GM21515 (cell line): ENCODE results near the gene HOXD11.

Source experiments
- ATAC-seq: cut with Tn5 transposase; IDR thresholded peaks from one replicate; pipeline ENCODE4 v1.9.1; 2021; ENCODE audit not compliant: unreplicated experiment

Gene HOXD11

DNA sequence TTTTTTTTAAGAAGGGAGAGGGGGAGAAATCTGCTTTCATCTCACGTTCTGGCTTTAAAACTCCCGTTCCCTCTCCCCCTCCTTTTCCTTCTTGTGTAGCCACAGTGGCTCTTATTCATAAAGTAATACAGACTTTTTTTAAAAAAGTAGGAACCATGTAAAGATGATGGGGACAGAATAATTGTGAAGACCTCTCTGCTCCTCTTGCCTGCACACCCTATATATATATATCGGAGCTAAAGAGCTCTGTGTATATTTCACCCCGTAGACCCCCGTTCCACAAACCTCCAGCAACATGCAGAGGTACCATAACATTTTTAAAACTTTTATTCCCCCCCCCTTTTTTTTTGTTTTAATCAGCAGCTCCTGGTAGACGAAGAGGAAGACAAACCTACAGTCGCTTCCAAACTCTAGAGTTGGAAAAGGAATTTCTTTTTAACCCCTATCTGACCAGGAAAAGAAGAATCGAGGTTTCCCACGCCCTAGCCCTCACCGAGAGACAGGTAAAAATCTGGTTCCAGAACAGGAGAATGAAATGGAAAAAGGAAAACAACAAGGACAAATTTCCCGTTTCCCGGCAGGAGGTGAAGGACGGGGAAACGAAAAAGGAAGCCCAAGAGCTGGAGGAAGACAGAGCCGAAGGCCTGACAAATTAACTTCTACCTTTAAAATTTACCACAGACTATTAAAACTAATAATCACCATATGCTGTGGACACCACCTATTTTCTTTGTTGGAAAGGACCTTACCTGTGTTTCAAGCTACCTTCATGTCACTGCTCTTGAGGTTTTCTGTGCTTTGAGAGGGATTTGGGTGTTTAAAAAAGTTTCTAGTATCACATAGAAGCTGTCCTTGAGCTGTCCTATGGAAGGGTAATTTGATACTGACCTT is 24.1 kb downstream of the HOXD11 start:
- ATAC-seq, result no peak

DNA sequence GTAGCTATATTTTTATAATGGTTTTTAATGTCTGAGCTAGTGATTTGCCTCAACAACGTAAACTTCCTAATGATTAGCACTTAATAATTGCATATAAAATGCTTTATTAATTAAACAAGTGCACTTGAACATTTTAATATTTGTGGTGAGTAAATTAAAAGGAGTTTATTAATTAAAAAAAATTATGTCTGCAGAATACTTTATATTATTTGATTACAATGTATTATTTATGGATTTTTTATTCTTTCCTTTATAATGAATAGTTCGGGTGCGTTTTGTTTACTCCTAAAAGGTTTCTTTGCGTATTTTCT is 24.7 kb downstream of the HOXD11 start:
- no peak for ATAC-seq

DNA sequence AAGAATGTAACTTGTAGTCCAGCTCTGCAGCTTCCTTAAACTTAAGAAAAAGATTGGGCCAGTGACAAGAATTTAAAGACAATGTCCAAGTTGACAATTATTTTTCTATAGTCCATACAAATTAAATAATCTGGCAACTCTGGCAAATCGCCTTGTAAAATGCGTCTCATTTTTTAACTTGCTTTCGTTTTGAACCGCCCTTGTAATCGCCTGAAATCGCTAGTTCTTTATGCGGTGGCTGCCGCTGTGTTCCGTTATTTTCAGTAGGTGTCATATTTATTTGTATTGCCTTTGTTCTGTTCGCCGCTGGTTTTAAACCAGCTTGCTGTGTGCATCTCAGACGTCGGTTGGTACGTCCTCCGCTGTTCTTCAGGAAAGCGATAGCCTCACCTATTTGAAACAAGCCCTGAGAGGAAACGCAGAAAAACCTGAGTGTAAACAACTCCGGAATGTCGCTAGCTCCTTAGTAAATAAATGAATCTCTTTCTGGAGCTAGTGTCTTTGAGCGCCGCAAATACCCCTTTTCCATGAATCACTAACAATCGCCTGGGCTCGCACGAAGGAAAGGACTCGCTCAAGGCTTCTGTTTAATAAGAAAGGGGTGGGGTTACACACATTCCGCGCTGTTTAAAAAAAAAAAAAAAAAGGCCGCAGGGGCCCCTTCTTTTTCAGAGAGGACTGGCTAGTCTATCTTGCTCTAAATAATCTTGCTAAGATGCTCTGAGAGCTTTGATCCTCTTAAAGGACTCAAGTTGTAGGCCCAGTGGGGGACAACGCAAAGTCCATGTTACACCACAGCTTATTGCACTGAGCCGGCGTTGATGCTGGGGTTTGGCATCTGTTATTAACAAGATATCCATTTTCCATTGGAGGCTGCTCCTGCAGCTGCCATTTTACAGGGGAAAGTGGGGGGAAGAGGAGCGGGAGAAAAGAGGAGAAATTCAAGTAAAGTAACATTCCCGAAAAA is 25.4 kb downstream of the HOXD11 start:
- ATAC-seq, result no peak

DNA sequence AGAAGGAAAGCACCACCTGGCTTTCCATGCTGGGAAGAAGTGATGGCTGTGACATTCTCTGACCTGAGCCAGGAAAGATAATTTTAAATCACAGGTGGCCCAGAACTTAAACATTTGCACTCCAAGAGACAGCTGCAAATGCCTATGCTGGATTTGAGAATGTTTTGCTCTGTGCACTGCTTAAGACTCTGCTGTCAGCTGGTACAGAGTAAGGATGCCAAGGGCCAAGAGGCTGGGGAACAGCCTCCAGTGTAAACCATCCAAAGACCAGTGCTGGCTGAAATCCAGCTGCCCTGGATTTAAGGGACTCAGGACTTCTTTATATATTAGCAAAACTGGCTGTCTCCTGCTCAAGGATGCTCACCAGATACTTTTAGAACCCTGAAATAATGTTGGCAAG is 26.3 kb downstream of the HOXD11 start:
- no peak for ATAC-seq

DNA sequence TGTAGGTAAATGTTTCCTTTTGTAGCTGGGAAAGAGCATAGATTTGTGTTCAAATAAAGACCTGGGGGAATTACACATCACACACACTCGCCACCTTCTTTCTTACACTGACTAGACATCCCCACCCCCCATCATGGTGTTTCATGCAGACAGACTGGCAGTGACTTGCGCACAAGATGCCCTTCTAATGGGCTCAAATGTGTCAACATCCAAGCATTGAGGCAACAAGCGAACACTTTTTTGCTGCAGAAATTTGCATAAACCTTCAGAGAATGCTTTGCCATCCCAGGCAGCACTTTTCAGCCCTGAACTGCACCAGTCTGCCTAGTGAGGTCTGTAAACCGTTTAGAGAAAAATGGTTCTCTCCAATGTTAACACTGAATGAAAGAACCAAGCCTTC is 27.0 kb downstream of the HOXD11 start:
- ATAC-seq, result no peak

DNA sequence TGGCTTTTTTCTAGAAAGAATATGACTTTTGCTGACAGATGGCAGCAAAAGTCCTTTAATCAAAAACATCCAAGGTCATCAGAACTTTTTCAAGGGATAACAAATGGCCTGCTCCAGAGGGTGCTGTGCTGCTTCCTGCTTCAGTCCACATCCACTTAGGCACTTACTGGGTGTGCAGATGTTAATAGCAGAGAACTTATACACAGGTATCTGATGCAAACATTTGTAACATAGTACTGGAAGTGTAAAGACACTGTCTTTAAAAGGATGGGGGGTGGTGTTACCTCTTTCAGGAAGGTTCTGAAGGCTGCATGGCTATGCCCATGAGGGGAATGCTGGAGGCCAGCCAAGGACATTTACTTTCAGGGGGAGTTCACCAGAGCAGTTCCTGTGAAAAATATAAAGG is 28.0 kb downstream of the HOXD11 start:
- no peak for ATAC-seq

DNA sequence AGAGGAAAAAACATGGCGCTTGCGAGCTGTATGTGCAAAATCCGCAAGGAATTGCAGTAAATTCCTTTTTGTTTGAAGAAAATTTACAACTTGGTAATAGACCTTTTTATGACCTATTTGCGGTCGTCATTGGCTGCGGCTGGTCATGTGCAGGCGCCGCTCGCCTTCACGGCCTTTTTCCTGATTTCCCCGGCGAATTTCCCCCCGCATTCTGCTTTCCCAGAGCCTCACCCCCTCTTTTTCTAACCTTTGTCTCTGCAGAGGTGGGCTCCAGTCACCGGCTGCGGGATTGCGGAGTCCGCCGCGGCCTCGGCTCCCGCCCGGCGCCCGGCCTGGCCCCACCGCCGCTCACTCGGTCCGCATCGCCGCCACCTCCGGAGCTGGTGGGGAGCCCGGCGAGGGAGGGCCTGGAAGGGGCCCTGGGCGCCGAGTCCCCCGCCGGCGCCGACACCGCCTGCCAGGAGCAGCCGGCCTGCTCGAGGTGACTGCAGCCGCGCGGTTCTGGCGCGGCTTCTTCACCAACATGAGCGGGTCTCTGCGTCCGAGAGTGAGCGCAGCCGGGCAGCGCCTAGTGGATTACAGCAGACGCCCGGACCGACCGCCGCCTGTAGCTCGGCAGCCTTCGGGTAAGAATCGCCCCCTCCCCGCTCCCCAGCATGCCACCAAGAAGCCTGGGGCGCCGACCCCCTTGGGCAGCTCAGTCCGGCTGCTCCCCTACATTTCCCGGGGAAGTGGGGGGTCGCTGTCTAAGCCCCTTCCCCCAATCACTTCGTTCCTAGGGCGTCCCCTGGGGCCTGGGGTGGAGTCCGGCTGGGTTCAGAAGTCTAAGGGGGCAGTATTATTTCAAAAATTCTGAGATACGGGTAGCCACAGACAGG is 29.5 kb downstream of the HOXD11 start:
- ATAC-seq, result no peak

DNA sequence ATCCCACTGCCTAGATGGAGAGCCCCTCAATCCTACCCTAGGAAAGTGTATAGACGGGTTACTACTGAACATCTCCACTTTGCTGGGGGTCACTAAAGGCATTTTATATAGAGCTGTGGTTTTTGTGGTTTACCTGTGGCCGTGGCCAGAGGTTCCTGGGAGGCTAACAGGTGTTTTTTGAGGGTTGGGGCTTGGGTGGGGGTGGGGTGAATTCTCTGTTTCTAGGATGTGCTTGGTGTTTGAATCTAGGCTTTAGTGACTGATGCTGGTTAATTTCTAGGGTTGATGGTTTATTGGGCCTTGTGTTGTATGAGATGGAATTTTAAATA is 30.1 kb downstream of the HOXD11 start:
- no peak for ATAC-seq

DNA sequence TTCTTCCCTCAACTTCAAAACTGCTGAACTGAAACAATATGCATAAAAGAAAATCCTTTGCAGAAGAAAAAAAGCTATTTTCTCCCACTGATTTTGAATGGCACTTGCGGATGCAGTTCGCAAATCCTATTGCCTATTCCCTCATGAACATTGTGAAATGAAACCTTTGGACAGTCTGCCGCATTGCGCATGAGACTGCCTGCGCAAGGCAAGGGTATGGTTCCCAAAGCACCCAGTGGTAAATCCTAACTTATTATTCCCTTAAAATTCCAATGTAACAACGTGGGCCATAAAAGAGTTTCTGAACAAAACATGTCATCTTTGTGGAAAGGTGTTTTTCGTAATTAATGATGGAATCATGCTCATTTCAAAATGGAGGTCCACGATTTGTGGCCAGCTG is 30.8 kb downstream of the HOXD11 start:
- no peak for ATAC-seq

DNA sequence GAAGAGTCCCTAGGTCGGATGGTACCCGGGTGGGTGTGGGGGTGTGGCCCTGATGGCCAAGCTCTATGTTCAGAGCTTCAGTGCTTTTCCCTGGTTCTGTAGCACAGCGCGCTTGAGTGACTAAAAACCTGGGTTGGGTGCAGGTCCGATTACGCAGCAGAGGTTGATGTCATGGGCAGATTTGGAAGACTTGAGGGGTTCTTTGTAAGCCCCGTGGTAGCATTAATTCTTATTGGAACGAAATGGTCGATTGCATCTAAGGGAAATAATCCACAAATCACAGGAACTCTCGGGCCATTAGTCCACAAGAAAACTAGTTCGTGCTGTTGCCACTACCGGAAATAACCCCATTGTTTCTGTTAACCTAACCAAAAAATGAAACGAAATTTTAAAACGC is 31.4 kb downstream of the HOXD11 start:
- no peak for ATAC-seq

DNA sequence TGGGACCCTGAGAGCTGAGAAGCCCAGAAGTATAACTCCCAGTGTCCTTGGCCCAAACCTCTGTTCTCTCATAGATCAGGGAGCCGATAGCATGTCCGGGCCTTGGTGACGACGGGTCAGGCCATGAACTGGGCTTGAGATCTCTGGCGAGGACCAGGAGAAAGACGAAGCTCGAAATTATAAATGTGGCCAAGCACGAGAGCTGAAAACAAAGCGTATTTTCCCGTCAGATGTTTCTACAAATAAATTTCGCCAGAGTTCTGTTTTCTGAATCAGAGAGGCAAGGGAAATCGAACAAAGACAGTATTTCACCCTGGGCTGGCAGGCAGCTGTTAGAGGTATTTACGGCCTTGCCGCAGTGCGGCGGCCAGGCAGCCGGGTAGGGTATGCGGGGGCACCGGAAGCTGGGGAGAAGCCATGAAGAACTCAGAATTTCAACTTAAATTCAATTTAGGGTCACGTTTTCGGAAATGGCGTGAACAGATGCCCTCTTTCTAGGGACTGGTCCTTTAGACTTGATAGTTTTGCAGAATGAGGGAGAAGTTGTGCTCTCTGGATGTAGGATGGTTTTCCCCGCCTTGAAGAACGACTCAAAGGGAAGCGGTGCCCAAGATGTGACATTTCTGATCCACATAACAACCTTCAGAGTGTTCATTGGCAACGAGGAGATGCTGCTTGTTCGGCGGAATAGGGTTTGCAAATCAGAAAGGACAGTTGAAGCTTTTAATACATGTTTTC is 32.0 kb downstream of the HOXD11 start:
- ATAC-seq, result no peak

DNA sequence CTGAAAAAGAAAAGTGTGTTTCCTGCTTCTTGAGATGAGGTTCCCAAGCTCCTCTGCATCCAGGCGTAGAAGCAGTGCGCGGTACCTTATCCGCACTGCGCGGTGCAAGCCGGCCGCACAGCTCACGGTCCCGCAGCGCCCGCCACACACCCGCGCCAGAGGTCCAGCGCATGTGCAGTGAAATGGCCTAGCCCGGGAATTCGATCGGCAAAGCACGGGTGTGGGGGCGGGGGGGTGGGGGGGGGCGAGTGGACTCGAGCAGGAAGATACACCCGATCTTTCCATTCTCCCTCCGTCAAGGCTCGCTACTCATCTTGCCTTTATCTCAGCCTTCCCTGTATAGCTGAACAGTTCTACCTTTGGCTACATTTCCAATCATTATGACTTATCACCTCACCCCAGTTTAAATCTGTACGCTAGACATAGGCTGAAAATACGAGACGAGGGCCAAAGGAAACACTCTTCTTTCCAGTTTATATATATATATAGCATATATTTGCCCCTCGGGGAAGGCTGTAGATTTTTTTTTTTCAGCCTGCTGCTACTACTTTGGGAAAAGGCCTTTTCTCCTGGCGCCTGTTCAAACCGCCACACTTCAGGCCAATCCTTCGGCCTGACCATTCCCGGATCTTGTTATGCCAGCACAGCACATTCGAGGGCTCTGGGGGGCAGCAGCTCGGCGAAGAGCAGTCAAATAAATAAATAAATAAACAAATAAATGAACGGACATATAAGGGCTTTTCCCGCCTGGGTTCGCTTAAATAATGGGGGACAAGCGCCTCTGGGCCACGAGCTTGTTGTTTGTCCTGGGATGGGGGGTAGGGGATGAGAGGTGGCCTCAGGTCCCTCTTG is 32.8 kb downstream of the HOXD11 start:
- ATAC-seq, result no peak

DNA sequence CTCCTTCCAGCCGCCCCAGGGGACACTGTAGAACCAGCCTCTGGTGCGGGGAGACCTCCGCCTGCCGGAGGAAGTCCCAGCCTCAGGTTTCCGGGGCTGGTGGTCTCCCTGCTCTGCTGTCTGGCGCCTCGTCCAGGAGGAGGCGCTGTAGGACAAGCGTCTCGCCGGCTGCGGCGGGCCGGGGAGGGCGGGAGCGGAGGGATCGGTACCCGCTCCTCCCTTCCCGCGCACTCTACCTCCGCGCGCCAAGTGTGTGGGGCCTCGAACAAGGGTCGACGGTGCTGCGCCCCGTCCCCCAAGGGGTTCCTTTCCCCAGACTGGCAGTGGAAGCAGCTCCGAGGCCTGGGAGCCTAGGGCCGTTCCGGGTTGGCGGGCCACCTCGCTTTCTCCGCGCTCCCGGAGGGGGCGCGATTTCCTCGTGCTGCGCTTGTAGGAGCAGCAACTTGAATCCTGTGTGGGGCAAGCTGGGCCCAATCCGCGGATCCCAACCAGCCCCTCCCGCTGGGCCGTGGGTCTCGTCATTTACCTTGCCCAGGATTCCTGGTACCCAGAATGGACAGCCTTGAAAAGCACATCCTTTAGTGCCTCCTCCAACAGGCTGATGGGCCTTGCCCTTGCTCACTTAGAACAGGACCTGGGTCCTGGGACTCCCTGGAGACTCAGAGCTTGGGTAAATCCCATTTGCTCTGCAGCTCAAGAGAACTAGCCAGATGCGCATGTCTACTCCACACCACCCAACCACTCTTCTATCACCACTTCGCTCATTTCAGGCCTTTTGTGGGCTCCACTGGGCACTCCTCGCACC is 33.6 kb downstream of the HOXD11 start:
- peak; percentile 88 for ATAC-seq

DNA sequence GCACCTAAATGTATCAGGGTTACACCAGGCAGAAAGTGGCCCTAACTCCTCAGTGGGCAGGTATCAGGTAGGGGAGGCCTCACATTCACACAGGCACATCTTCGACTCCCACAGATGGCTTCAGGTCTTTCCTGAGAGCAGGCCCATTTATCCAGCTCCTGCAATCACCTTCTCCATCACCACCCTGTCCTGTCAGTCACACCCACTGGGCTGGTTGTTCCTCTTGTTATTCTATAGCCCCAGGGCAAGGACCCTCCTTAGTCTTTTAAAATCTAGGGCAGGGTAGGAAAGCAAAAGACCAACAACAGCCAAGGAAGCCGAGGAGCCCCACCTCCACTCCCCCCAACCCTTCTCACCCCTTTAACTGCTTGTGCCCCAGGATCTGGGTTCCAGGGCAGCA is 35.2 kb downstream of the HOXD11 start:
- ATAC-seq, result no peak

DNA sequence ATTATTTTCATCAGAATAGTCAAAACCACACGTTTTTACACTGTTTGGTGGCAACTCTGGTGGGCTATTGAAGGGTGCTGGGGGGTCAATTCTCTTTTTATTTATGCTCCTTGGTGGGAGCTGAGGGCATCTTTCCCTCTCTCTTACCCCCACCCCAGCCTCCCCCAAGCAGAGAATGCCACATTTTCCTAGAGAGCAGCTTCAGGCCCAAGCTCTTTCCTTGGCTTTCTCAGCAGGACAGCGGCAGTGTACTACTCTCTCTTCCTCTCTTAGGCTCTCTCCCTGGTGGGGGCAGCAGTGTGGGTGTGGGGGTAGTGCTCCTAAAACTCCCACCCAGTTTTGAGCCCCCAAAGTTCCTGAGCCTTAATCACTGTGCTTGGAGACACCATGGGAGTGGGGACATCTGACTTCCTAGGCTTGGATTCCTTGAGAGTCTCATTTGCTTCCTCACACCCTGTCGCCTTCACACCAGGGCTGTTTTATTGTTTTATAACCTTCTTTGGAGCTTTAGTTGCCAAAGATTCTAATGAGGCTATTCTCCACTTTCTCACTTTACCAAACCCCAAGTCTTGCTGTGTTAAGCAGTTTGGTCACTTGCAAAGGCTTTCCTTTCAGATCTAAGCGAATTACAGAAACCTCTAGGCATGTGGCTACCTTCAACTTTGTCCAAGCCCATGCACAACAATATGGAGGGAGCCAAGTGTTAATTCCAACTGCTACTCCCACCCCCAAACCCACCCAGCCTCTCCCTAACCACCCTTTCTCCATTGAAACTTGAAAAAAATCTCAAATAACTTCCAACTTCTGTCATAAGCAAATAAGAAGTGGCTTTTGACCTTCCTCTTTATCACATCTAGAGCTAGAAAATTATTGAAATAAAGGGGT is 38.2 kb downstream of the HOXD11 start:
- ATAC-seq, result no peak

DNA sequence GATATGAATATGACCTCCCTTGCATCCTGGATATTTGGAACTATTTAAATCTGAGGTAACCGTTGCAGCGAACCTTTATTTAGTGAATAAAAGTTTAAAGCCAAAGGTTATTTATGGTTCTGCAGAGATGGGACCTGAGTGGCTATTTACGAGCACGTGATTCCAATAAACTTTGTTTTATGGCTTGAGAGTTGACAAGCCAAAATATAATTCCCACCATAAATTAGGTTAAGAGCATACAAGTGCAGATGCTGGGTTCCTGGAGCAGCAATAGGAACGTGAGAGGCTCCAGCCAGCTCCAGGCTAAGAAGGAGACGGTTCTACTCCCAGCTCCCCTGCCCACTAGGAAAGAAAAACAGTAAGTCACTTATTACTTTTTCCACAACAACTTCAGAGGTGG is 39.0 kb downstream of the HOXD11 start:
- no peak for ATAC-seq

DNA sequence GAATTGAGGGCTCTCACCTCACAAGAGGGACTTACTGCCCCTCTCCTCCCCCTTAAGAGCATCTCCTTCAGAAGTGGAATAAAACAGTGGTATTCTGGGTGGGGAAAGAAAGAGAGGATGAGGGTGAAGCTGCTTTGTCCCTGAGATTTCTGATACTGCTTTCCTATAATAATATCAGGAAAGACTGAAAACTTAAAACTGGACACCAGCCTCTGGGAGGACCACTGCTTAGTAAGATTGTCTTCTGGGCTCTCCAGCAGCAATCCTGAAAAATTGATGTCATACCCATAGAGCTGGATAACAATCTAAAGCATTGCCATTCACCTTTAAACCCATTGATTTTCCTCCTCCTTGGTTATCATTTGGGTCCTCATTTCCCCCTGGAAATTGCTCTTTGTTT is 39.6 kb downstream of the HOXD11 start:
- ATAC-seq, result no peak
